Upper lobe of left lung (tissue), 6 donors: Measurements from ENCODE around the gene LRBA. TPM values are rescaled to one million over a fixed set of nuclear protein-coding genes. Genes with fewer than 3 reads are reported as not detected.
"Not testable (repeated sequence)": the region's sequence is repeated elsewhere in the genome, so short reads cannot be mapped to it uniquely, and the experiment has no call there.

Source experiments
- ATAC-seq, 2 donors: fragments of 200-7000 bp; cut with Tn5 transposase; one replicate each; pipeline ENCODE4 v1.9.1; 2022; ENCODE audit warnings: mild to moderate bottlenecking in 2 of 2, moderate library complexity in 2 of 2; ENCODE audit not compliant: low FRiP score in 2 of 2
- DNase-seq, 2 donors: peaks; one replicate each; pipeline ENCODE4 v3.0.0-alpha.2; 2019 to 2020
- H3K27ac ChIP-seq, 4 donors: fragments of 200-600 bp; sonication (generic); one replicate each; pipeline ENCODE4 v1.5.1; 2016 to 2019
- H3K27me3 ChIP-seq, 4 donors: fragments of 200-600 bp; sonication (generic); one replicate each; pipeline ENCODE4 v1.5.1; 2017 to 2019
- H3K36me3 ChIP-seq, 4 donors: fragments of 200-600 bp; sonication (generic); one replicate each; pipeline ENCODE4 v1.5.1; 2016 to 2019
- H3K4me1 ChIP-seq, 4 donors: fragments of 200-600 bp; sonication (generic); one replicate each; pipeline ENCODE4 v1.5.1; 2018 to 2019
- H3K4me3 ChIP-seq, 4 donors: fragments of 200-600 bp; sonication (generic); one replicate each; pipeline ENCODE4 v1.5.1; 2017 to 2019; ENCODE audit warnings: mild to moderate bottlenecking in 2 of 4, moderate library complexity in 1 of 4
- H3K9me3 ChIP-seq, 4 donors: fragments of 200-600 bp; sonication (generic); one replicate each; pipeline ENCODE4 v1.5.1; 2018 to 2019
- CTCF ChIP-seq, 6 experiments: fragments of 450-650 bp in 4 of 6; fragments of 200-600 bp in 2 of 6; sonication (generic) in 2 of 6; IDR thresholded peaks; one replicate each; pipeline ENCODE4 v1.5.1; 2016 to 2019; ENCODE audit warnings: antibody characterized with exemption in 6 of 6
- EP300 ChIP-seq, 4 donors: sonication (generic); formaldehyde crosslinking; IDR thresholded peaks; one replicate each; pipeline ENCODE4 v1.5.1; 2017; ENCODE audit warnings: antibody characterized with exemption in 4 of 4, control low read depth in 2 of 4
- POLR2A ChIP-seq, 4 donors: fragments of 450-650 bp; IDR thresholded peaks; one replicate each; pipeline ENCODE4 v1.5.1; 2016 to 2017; ENCODE audit warnings: antibody characterized with exemption in 4 of 4, mild to moderate bottlenecking in 2 of 4
- POLR2AphosphoS5 ChIP-seq, 2 donors: sonication (generic); formaldehyde crosslinking; IDR thresholded peaks; one replicate each; pipeline ENCODE4 v1.5.1; 2017; ENCODE audit warnings: antibody characterized with exemption in 2 of 2
- WGBS, 2 donors: methylation state at CpG; one replicate each; pipeline ENCODE4 v1.1.5; 2017 to 2018; 5-methylcytosine and 5-hydroxymethylcytosine counted together
- total RNA-seq, 6 donors: library from RNA; depleted of rRNA in 4 of 6; stranded (reverse); fragments of >200 nt in 4 of 6; gene quantifications; one replicate each; pipeline versions ENCODE4 v1.1.0 to v1.2.1, GENCODE V29; 2016 to 2021
- donor health status: DM: no; HTN: no; CAD: no; lungs with moderate emphysema.
- donor health status: DM: no; HTN: yes; CAD: no; lungs with severe emphysema.

The LRBA gene
- total RNA-seq: 100 to 1,000 TPM in 2 of 6 donors, 10 to 100 TPM in 4; 34.7 to 139 (median 56.4) TPM

- no peaks in the 10 kb centered on the region for H3K36me3 ChIP-seq
- DNase-seq (peak in 1 of 2 donors; percentile 93), ATAC-seq (peak; percentile 76 to 93)
- WGBS, 2 donors: 0 to 1% methylated on average over 35 to 36 of the region's 37 CpGs
- peak within 1 kb of the TSS; percentile 91 to 99 (median 99) for H3K4me3 ChIP-seq
- H3K9me3 ChIP-seq: no peaks in the 10 kb centered on the region
- H3K27me3 ChIP-seq: no peaks in the 10 kb centered on the region
- peaks cover 10 to 30% (median 13%) of the 10 kb centered on the region in 4 donors for H3K4me1 ChIP-seq
- TF ChIP-seq POLR2A (IDR thresholded peaks at IDR 0.05): peak in 1 of 4 donors; percentile 1
- peak in 1 of 2 donors; percentile 41 for TF ChIP-seq POLR2AphosphoS5 (IDR thresholded peaks at IDR 0.05)
- no peak for TF ChIP-seq CTCF (IDR thresholded peaks at IDR 0.05)
- no peak for TF ChIP-seq EP300 (IDR thresholded peaks at IDR 0.05)
- peak within 1 kb of the TSS; percentile 94 to 98 (median 96) for H3K27ac ChIP-seq
Observed at GRCh38 chr4:151014521-151015458, at the start of gene LRBA. LRBA (minus strand) TSS chr4:151015284; CDS start chr4:151014642, 642 bp downstream.

GRCh38 chr4:151063143-151063542, 48.1 kb upstream of the LRBA start:
- not testable (repeated sequence) for H3K36me3 ChIP-seq, H3K9me3 ChIP-seq, ATAC-seq, H3K4me3 ChIP-seq, H3K4me1 ChIP-seq, H3K27me3 ChIP-seq, H3K27ac ChIP-seq, DNase-seq
- WGBS, 2 donors: 91 to 100% methylated on average over 3 of the region's 3 CpGs

- ATAC-seq (no peak), DNase-seq (no peak)
- 52 to 64% methylated on average over 1 of the region's 1 CpG for WGBS, 2 donors
- Histone ChIP-seq H3K27me3 (no peaks in the 10 kb centered on the region), H3K9me3 (no peaks in the 10 kb centered on the region), H3K4me3 (no peak overlapping the region), H3K27ac (no peak overlapping the region), H3K36me3 (no peaks in the 10 kb centered on the region), H3K4me1 (no peaks in the 10 kb centered on the region)
- TF ChIP-seq CTCF (IDR thresholded peaks at IDR 0.05) (no peak), POLR2A (IDR thresholded peaks at IDR 0.05) (no peak), EP300 (IDR thresholded peaks at IDR 0.05) (no peak), POLR2AphosphoS5 (IDR thresholded peaks at IDR 0.05) (no peak)
Observed at GRCh38 chr4:151055539-151055938, 40.5 kb upstream of the LRBA start.

GRCh38 chr4:151052785-151053184, 37.7 kb upstream of the LRBA start:
- 80 to 87% methylated on average over 3 of the region's 3 CpGs for WGBS, 2 donors
- Histone ChIP-seq H3K27ac (no peak overlapping the region), H3K9me3 (no peaks in the 10 kb centered on the region), H3K27me3 (no peaks in the 10 kb centered on the region), H3K36me3 (no peaks in the 10 kb centered on the region), H3K4me3 (no peak overlapping the region), H3K4me1 (no peaks in the 10 kb centered on the region)
- ATAC-seq (no peak), DNase-seq (no peak)
- no peak for TF ChIP-seq EP300 (IDR thresholded peaks at IDR 0.05)
- TF ChIP-seq POLR2AphosphoS5 (IDR thresholded peaks at IDR 0.05): no peak
- no peak for TF ChIP-seq CTCF (IDR thresholded peaks at IDR 0.05)
- TF ChIP-seq POLR2A (IDR thresholded peaks at IDR 0.05): no peak

GRCh38 chr4:151049430-151049884, 34.4 kb upstream of the LRBA start:
- ATAC-seq (no peak), DNase-seq (peak in 1 of 2 donors; percentile 46)
- no peak overlapping the region for H3K4me3 ChIP-seq
- 93 to 94% methylated on average over 11 to 13 of the region's 13 CpGs for WGBS, 2 donors
- H3K27me3 ChIP-seq: no peaks in the 10 kb centered on the region
- H3K27ac ChIP-seq: no peak overlapping the region
- H3K4me1 ChIP-seq: no peaks in the 10 kb centered on the region
- no peaks in the 10 kb centered on the region for H3K9me3 ChIP-seq
- H3K36me3 ChIP-seq: no peaks in the 10 kb centered on the region
- no peak for TF ChIP-seq POLR2AphosphoS5 (IDR thresholded peaks at IDR 0.05)
- TF ChIP-seq CTCF (IDR thresholded peaks at IDR 0.05): no peak
- TF ChIP-seq POLR2A (IDR thresholded peaks at IDR 0.05): no peak
- TF ChIP-seq EP300 (IDR thresholded peaks at IDR 0.05): no peak
